WTC11 (cell line): Measurements from ENCODE around the gene TM9SF3.

Experiments
- CTCF ChIP-seq: fragments of 200-600 bp; IDR thresholded peaks from 2 replicates; pipeline ENCODE4 v1.8.0; 2022; ENCODE audit warnings: antibody characterized with exemption
- E2F4 ChIP-seq: sonication (generic); formaldehyde crosslinking; IDR thresholded peaks from 2 replicates; pipeline ENCODE4 v1.8.1; 2022; ENCODE audit warnings: low read depth, mild to moderate bottlenecking, moderate library complexity, missing genetic modification reagents, borderline replicate concordance
- ESRRA ChIP-seq: sonication (generic); formaldehyde crosslinking; IDR thresholded peaks from 2 replicates; pipeline ENCODE4 v1.8.1; 2022; ENCODE audit warnings: mild to moderate bottlenecking, missing genetic modification reagents, borderline replicate concordance
- FOXP1 ChIP-seq: sonication (generic); formaldehyde crosslinking; IDR thresholded peaks from 2 replicates; pipeline ENCODE4 v1.8.0; 2022; ENCODE audit warnings: missing genetic modification reagents, mild to moderate bottlenecking, moderate library complexity, borderline replicate concordance
- GABPB1 ChIP-seq: sonication (generic); formaldehyde crosslinking; IDR thresholded peaks from 2 replicates; pipeline ENCODE4 v1.8.1; 2023; ENCODE audit warnings: mild to moderate bottlenecking, missing genetic modification reagents
- NR2C2 ChIP-seq: sonication (generic); formaldehyde crosslinking; IDR thresholded peaks from 2 replicates; pipeline ENCODE4 v1.8.0; 2022; ENCODE audit warnings: mild to moderate bottlenecking, missing genetic modification reagents
- NR3C1 ChIP-seq: sonication (generic); formaldehyde crosslinking; conservative IDR thresholded peaks from 2 replicates; pipeline ENCODE4 v1.8.1; 2023; ENCODE audit warnings: low read depth, mild to moderate bottlenecking, missing genetic modification reagents
- PRDM15 ChIP-seq: sonication (generic); formaldehyde crosslinking; IDR thresholded peaks from 2 replicates; pipeline ENCODE4 v1.8.0; 2022; ENCODE audit warnings: missing genetic modification reagents
- SMAD3 ChIP-seq: sonication (generic); formaldehyde crosslinking; IDR thresholded peaks from 2 replicates; pipeline ENCODE4 v1.8.0; 2022; ENCODE audit warnings: missing genetic modification reagents, mild to moderate bottlenecking, borderline replicate concordance
- ZBTB21 ChIP-seq: sonication (generic); formaldehyde crosslinking; IDR thresholded peaks from 2 replicates; pipeline ENCODE4 v1.8.1; 2023; ENCODE audit warnings: mild to moderate bottlenecking, missing genetic modification reagents, borderline replicate concordance
- ZNF512 ChIP-seq: sonication (generic); formaldehyde crosslinking; IDR thresholded peaks from 2 replicates; pipeline ENCODE4 v1.8.1; 2022; ENCODE audit warnings: missing genetic modification reagents, borderline replicate concordance
- TF ChIP-seq, protein P1 (sequence below): sonication (generic); formaldehyde crosslinking; IDR thresholded peaks from 2 replicates; pipeline ENCODE4 v1.8.1; 2022; ENCODE audit warnings: mild to moderate bottlenecking, missing genetic modification reagents, moderate library complexity, borderline replicate concordance
- TF ChIP-seq, protein P2 (sequence below): sonication (generic); formaldehyde crosslinking; IDR thresholded peaks from 2 replicates; pipeline ENCODE4 v1.8.0; 2022; ENCODE audit warnings: mild to moderate bottlenecking, missing genetic modification reagents

- no peak for TF ChIP-seq ZNF512 (CRISPR knock-in tag)
- no peak for TF ChIP-seq CTCF
- no peak for TF ChIP-seq PRDM15 (CRISPR knock-in tag)
- TF ChIP-seq E2F4 = no peak
- no peak for TF ChIP-seq SMAD3 (CRISPR knock-in tag)
- no peak for TF ChIP-seq ZBTB21 (CRISPR knock-in tag)
- TF ChIP-seq ESRRA (CRISPR knock-in tag) = no peak
- TF ChIP-seq, protein P1, sequence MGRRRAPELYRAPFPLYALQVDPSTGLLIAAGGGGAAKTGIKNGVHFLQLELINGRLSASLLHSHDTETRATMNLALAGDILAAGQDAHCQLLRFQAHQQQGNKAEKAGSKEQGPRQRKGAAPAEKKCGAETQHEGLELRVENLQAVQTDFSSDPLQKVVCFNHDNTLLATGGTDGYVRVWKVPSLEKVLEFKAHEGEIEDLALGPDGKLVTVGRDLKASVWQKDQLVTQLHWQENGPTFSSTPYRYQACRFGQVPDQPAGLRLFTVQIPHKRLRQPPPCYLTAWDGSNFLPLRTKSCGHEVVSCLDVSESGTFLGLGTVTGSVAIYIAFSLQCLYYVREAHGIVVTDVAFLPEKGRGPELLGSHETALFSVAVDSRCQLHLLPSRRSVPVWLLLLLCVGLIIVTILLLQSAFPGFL (CRISPR knock-in tag) = no peak
- TF ChIP-seq GABPB1 = no peak
- TF ChIP-seq NR3C1 (CRISPR knock-in tag) = no peak
- TF ChIP-seq, protein P2, sequence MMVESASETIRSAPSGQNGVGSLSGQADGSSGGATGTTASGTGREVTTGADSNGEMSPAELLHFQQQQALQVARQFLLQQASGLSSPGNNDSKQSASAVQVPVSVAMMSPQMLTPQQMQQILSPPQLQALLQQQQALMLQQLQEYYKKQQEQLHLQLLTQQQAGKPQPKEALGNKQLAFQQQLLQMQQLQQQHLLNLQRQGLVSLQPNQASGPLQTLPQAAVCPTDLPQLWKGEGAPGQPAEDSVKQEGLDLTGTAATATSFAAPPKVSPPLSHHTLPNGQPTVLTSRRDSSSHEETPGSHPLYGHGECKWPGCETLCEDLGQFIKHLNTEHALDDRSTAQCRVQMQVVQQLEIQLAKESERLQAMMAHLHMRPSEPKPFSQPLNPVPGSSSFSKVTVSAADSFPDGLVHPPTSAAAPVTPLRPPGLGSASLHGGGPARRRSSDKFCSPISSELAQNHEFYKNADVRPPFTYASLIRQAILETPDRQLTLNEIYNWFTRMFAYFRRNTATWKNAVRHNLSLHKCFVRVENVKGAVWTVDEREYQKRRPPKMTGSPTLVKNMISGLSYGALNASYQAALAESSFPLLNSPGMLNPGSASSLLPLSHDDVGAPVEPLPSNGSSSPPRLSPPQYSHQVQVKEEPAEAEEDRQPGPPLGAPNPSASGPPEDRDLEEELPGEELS = no peak
- no peak for TF ChIP-seq FOXP1 (CRISPR knock-in tag)
- TF ChIP-seq NR2C2 (CRISPR knock-in tag) = no peak
Measured at GRCh38 chr10:96560966-96561887, 25.6 kb downstream of the TM9SF3 start.
